ENCODE data around the gene VPS54. TPM values are rescaled to one million over a fixed set of nuclear protein-coding genes. Genes with fewer than 3 reads are reported as not detected.

Gene VPS54
- total and polyA plus RNA-seq, 9 of the 15 experiments (the other 6 are each of a cell fraction or from before 2014, with no cell fraction given): 4.9 to 23.2 (median 13.2) TPM

DNA sequence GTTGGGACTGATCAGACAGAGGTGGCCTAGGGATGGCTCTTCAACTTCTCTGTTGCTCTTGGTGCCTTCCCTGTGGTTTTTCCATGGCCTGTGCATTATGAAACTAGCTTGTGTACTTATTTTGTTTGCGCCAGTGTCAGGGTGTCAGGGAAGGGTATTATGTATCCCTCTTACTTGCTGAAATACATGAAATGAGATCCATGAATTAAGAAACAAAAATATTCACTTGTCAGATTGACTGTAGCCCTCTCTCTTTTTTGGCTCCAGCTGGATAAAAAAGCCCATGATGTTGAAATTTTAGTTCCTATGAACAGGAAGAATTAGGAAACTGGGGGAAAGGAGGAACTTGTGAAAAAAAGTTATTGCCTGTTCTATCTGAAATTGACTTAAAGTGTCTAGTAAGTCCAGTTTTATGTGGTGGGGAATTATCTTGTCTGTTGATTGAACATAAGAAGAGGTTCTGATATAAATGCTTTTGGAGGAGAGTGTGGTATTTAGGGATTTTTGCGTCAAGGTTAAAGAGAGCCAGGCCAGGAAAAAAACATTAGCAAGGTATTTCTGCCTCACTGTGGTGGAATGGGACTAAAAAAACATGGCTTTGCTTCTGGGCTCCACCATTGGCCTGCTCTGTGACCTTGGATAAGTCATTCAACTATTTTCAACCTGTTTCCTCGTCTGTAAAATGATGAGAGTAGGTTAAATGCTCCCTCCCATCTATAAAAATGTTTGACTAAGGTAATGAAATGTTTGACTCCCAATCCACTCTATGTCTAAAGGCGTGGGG is 165.5 kb downstream of the VPS54 start:
- ChIA-PET POLR2A (interaction anchor here (0.6 to 6.2 kb wide), 2 partner anchors 12 to 170 kb away, joined by 3 to 47 read pairs; partner anchors contain the start of gene UGP2), CTCF (ENCODE audit: low intra/inter-chr PET ratio) (no interaction called here)
- 83% methylated on average over 4 of the region's 4 CpGs for WGBS (ENCODE audit: insufficient coverage, low coverage, missing lambda C conversion rate)
- DNase-seq (ENCODE audit: extremely low read depth in 1 of 4, low spot score in 3 of 4): no peak
- Histone ChIP-seq H2AFZ (ENCODE audit: low read depth, low read length) (no peak overlapping the region), H3K79me2 (ENCODE audit: control insufficient read depth, insufficient read depth, low read length) (peaks cover 73% of the 10 kb centered on the region), H3K4me3 (no peak overlapping the region), H3K27me3 (ENCODE audit: control insufficient read depth in 2 of 2, insufficient read depth in 2 of 2, low read length in 2 of 2) (no peaks in the 10 kb centered on the region), H4K20me1 (replicated peaks; ENCODE audit: control insufficient read depth, insufficient read depth, low read length) (peaks cover 8% of the 10 kb centered on the region; the same call in 1 of the 2 replicates), H3K4me1 (replicated peaks in 1 of 2; ENCODE audit: control insufficient read depth in 2 of 2, insufficient read depth in 2 of 2, low read length in 2 of 2) (peaks cover 0 to 42% of the 10 kb centered on the region in 2 experiments; a peak in 4 of 5 replicates), H3K9ac (ENCODE audit: insufficient read depth in 1 of 2, low read depth in 2 of 2, low read length in 2 of 2) (no peak overlapping the region), H3K36me3 (ENCODE audit: control insufficient read depth, insufficient read depth, low read length) (peaks cover 29% of the 10 kb centered on the region; the same call in 2 of the 3 replicates), H3K9me3 (replicated peaks; ENCODE audit: control insufficient read depth, insufficient read depth, low read depth, low read length) (no peaks in the 10 kb centered on the region), H3K27ac (ENCODE audit: extremely low read depth, low read depth, low read length) (no peak overlapping the region), H3K4me2 (ENCODE audit: insufficient read depth, low read length) (no peak overlapping the region), H3K9me1 (ENCODE audit: control insufficient read depth, insufficient read depth, low read length) (no peaks in the 10 kb centered on the region)
- no peak; the same call in 2 of the 3 replicates for ATAC-seq
- intact Hi-C loops (cut with micrococcal nuclease): no loop called here
- no peak for FAIRE-seq
- in situ Hi-C loops (cut with MboI): no loop called here
- no TSS peak for BruUV-seq (replicated peaks)
- no peak for TF ChIP-seq ZNF76 (CRISPR knock-in tag; IDR thresholded peaks at IDR 0.05; ENCODE audit: borderline replicate concordance)
- TF ChIP-seq THRAP3 (IDR thresholded peaks at IDR 0.05; ENCODE audit: borderline replicate concordance): no peak
- no peak for TF ChIP-seq HOXB6 (CRISPR knock-in tag; IDR thresholded peaks at IDR 0.05; ENCODE audit: borderline replicate concordance)
- TF ChIP-seq MEF2D (tag; conservative IDR thresholded peaks at IDR 0.05; ENCODE audit: low read depth): no peak
- TF ChIP-seq RAD51 (IDR thresholded peaks at IDR 0.05; ENCODE audit: borderline replicate concordance, low read depth): no peak
- no peak for TF ChIP-seq GATA2 (CRISPR knock-in tag; IDR thresholded peaks at IDR 0.05)
- TF ChIP-seq, protein P1, sequence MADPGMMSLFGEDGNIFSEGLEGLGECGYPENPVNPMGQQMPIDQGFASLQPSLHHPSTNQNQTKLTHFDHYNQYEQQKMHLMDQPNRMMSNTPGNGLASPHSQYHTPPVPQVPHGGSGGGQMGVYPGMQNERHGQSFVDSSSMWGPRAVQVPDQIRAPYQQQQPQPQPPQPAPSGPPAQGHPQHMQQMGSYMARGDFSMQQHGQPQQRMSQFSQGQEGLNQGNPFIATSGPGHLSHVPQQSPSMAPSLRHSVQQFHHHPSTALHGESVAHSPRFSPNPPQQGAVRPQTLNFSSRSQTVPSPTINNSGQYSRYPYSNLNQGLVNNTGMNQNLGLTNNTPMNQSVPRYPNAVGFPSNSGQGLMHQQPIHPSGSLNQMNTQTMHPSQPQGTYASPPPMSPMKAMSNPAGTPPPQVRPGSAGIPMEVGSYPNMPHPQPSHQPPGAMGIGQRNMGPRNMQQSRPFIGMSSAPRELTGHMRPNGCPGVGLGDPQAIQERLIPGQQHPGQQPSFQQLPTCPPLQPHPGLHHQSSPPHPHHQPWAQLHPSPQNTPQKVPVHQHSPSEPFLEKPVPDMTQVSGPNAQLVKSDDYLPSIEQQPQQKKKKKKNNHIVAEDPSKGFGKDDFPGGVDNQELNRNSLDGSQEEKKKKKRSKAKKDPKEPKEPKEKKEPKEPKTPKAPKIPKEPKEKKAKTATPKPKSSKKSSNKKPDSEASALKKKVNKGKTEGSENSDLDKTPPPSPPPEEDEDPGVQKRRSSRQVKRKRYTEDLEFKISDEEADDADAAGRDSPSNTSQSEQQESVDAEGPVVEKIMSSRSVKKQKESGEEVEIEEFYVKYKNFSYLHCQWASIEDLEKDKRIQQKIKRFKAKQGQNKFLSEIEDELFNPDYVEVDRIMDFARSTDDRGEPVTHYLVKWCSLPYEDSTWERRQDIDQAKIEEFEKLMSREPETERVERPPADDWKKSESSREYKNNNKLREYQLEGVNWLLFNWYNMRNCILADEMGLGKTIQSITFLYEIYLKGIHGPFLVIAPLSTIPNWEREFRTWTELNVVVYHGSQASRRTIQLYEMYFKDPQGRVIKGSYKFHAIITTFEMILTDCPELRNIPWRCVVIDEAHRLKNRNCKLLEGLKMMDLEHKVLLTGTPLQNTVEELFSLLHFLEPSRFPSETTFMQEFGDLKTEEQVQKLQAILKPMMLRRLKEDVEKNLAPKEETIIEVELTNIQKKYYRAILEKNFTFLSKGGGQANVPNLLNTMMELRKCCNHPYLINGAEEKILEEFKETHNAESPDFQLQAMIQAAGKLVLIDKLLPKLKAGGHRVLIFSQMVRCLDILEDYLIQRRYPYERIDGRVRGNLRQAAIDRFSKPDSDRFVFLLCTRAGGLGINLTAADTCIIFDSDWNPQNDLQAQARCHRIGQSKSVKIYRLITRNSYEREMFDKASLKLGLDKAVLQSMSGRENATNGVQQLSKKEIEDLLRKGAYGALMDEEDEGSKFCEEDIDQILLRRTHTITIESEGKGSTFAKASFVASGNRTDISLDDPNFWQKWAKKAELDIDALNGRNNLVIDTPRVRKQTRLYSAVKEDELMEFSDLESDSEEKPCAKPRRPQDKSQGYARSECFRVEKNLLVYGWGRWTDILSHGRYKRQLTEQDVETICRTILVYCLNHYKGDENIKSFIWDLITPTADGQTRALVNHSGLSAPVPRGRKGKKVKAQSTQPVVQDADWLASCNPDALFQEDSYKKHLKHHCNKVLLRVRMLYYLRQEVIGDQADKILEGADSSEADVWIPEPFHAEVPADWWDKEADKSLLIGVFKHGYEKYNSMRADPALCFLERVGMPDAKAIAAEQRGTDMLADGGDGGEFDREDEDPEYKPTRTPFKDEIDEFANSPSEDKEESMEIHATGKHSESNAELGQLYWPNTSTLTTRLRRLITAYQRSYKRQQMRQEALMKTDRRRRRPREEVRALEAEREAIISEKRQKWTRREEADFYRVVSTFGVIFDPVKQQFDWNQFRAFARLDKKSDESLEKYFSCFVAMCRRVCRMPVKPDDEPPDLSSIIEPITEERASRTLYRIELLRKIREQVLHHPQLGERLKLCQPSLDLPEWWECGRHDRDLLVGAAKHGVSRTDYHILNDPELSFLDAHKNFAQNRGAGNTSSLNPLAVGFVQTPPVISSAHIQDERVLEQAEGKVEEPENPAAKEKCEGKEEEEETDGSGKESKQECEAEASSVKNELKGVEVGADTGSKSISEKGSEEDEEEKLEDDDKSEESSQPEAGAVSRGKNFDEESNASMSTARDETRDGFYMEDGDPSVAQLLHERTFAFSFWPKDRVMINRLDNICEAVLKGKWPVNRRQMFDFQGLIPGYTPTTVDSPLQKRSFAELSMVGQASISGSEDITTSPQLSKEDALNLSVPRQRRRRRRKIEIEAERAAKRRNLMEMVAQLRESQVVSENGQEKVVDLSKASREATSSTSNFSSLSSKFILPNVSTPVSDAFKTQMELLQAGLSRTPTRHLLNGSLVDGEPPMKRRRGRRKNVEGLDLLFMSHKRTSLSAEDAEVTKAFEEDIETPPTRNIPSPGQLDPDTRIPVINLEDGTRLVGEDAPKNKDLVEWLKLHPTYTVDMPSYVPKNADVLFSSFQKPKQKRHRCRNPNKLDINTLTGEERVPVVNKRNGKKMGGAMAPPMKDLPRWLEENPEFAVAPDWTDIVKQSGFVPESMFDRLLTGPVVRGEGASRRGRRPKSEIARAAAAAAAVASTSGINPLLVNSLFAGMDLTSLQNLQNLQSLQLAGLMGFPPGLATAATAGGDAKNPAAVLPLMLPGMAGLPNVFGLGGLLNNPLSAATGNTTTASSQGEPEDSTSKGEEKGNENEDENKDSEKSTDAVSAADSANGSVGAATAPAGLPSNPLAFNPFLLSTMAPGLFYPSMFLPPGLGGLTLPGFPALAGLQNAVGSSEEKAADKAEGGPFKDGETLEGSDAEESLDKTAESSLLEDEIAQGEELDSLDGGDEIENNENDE (IDR thresholded peaks at IDR 0.05; ENCODE audit: low read depth, low read length): no peak
- no peak for TF ChIP-seq CHCHD3 (CRISPR knock-in tag; IDR thresholded peaks at IDR 0.05)

All from K562 (cell line).